Loucy (cell line): Measurements from ENCODE around the gene ADGRG2.

Experiments used
- H2AFZ ChIP-seq: fragments of 200-600 bp; sonication (generic); 2 replicates; pipeline ENCODE4 v1.6.0; 2016; ENCODE audit warnings: antibody characterized with exemption, mild to moderate bottlenecking, low read length, moderate library complexity
- H3F3A ChIP-seq: fragments of 200-600 bp; 2 replicates; pipeline ENCODE4 v1.6.0; 2016; ENCODE audit warnings: antibody characterized with exemption, low read depth, mild to moderate bottlenecking
- H3K27me3 ChIP-seq: fragments of 200-600 bp; sonication (generic); 2 replicates; pipeline ENCODE4 v1.6.1; 2014; ENCODE audit warnings: low read length, mild to moderate bottlenecking; ENCODE audit not compliant: insufficient read depth, poor library complexity, severe bottlenecking
- H3K36me3 ChIP-seq: fragments of 200-600 bp; sonication (generic); 2 replicates; pipeline ENCODE4 v1.6.1; 2016; ENCODE audit warnings: low read length; ENCODE audit not compliant: insufficient read depth
- H3K4me1 ChIP-seq: fragments of 200-600 bp; sonication (generic); 2 replicates; pipeline ENCODE4 v1.5.1; 2014; ENCODE audit warnings: low read length, mild to moderate bottlenecking; ENCODE audit not compliant: insufficient read depth, poor library complexity, severe bottlenecking
- H3K4me2 ChIP-seq: fragments of 200-600 bp; sonication (generic); 2 replicates; pipeline ENCODE4 v1.6.0; 2014; ENCODE audit warnings: antibody characterized with exemption, low read length, low read depth, mild to moderate bottlenecking; ENCODE audit not compliant: poor library complexity, severe bottlenecking
- H3K4me3 ChIP-seq: fragments of 200-600 bp; sonication (generic); 2 replicates; pipeline ENCODE4 v1.5.1; 2014; ENCODE audit warnings: low read length, mild to moderate bottlenecking, mixed read lengths; ENCODE audit not compliant: poor library complexity, severe bottlenecking
- H3K79me2 ChIP-seq: fragments of 200-600 bp; sonication (generic); 2 replicates; pipeline ENCODE4 v1.6.1; 2014; ENCODE audit warnings: low read length; ENCODE audit not compliant: insufficient read depth
- H3K9ac ChIP-seq: fragments of 200-600 bp; sonication (generic); 2 replicates; pipeline ENCODE4 v1.6.0; 2014; ENCODE audit warnings: mild to moderate bottlenecking, low read depth, low read length, moderate library complexity; ENCODE audit not compliant: poor library complexity, severe bottlenecking
- H3K9me2 ChIP-seq: fragments of 200-600 bp; sonication (generic); replicated peaks from 2 replicates; pipeline ENCODE4 v1.6.1; 2016; ENCODE audit warnings: low read depth, low read length, mixed read lengths
- H3K9me3 ChIP-seq: fragments of 200-600 bp; sonication (generic); 2 replicates; pipeline ENCODE4 v1.6.1; 2014; ENCODE audit warnings: mild to moderate bottlenecking, antibody characterized with exemption, low read length, low read depth; ENCODE audit not compliant: insufficient read depth
- H4K20me1 ChIP-seq: fragments of 200-600 bp; sonication (generic); 2 replicates; pipeline ENCODE4 v1.6.0; 2014; ENCODE audit warnings: antibody characterized with exemption, low read length, mild to moderate bottlenecking; ENCODE audit not compliant: insufficient read depth, poor library complexity, severe bottlenecking
- EZH2phosphoT487 ChIP-seq: fragments of 200-600 bp; IDR thresholded peaks from 2 replicates; pipeline ENCODE4 v1.6.1; 2018; ENCODE audit warnings: antibody characterized with exemption, mild to moderate bottlenecking, moderate library complexity, borderline replicate concordance
- TF ChIP-seq, protein P1 (sequence below): fragments of 200-600 bp; sonication (generic); conservative IDR thresholded peaks from 2 replicates; pipeline ENCODE4 v1.5.1; 2014; ENCODE audit warnings: mild to moderate bottlenecking, antibody characterized with exemption, low read length

Gene ADGRG2

DNA sequence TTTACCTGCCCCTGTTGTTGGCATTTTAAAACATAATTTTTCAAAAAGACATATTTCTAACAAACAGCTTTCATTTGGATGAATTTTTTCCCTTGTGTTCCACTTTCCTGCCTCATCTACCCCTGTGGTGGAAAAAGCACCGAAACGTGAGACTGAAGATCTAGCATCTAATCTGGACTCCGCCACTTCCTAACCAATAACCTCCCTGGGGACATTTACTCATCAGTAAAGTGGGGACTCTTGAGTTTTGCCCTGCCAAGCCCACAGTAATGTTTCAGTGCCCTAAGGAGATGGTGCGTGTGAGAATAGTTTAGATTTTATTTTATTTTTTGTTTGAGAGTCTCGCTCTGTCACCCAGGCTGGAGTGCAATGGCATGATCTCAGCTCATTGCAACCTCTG lies 56.7 kb downstream of the ADGRG2 start:
- Histone ChIP-seq H3K36me3 (no peaks in the 10 kb centered on the region), H2AFZ (no peak overlapping the region), H3K4me3 (no peak overlapping the region), H3K4me2 (no peak overlapping the region), H3K9me2 (no peaks in the 10 kb centered on the region), H3K4me1 (no peaks in the 10 kb centered on the region), H3K9ac (no peak overlapping the region), H3K9me3 (no peaks in the 10 kb centered on the region), H3K27me3 (no peaks in the 10 kb centered on the region), H4K20me1 (no peaks in the 10 kb centered on the region), H3K79me2 (no peaks in the 10 kb centered on the region), H3F3A (no peaks in the 10 kb centered on the region)
- TF ChIP-seq, protein P1, sequence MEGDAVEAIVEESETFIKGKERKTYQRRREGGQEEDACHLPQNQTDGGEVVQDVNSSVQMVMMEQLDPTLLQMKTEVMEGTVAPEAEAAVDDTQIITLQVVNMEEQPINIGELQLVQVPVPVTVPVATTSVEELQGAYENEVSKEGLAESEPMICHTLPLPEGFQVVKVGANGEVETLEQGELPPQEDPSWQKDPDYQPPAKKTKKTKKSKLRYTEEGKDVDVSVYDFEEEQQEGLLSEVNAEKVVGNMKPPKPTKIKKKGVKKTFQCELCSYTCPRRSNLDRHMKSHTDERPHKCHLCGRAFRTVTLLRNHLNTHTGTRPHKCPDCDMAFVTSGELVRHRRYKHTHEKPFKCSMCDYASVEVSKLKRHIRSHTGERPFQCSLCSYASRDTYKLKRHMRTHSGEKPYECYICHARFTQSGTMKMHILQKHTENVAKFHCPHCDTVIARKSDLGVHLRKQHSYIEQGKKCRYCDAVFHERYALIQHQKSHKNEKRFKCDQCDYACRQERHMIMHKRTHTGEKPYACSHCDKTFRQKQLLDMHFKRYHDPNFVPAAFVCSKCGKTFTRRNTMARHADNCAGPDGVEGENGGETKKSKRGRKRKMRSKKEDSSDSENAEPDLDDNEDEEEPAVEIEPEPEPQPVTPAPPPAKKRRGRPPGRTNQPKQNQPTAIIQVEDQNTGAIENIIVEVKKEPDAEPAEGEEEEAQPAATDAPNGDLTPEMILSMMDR = no peak
- no peak for TF ChIP-seq EZH2phosphoT487

DNA sequence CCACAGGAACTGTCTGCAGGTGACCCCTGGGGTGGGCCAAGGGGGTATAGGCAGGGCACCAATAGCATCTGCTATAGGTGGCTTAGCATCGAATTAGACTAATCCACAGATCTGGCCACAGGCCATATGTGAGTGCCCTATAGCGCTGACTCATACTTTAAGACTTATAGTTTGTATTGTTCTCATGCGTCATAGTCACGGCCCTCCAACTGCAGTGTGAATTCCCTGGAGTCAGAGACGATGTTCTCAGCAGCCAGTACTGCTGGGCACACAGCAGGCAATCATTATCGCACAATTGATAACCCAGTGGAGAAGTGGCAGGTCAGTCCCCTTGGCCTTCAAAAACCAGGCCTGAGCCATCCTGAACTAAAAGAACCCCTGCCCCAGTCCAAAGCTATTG lies 58.1 kb downstream of the ADGRG2 start:
- H3K9ac ChIP-seq = no peak overlapping the region
- no peaks in the 10 kb centered on the region for H3K9me3 ChIP-seq
- H3K4me3 ChIP-seq = no peak overlapping the region
- no peaks in the 10 kb centered on the region for H3F3A ChIP-seq
- H3K36me3 ChIP-seq = no peaks in the 10 kb centered on the region
- TF ChIP-seq EZH2phosphoT487 = no peak
- TF ChIP-seq, protein P1 = no peak
- H3K9me2 ChIP-seq = no peaks in the 10 kb centered on the region
- H3K27me3 ChIP-seq = no peaks in the 10 kb centered on the region
- H3K4me2 ChIP-seq = no peak overlapping the region
- H3K79me2 ChIP-seq = no peaks in the 10 kb centered on the region
- no peak overlapping the region for H2AFZ ChIP-seq
- no peaks in the 10 kb centered on the region for H4K20me1 ChIP-seq
- H3K4me1 ChIP-seq = no peaks in the 10 kb centered on the region

- Histone ChIP-seq H3F3A (no peaks in the 10 kb centered on the region), H3K9me2 (no peaks in the 10 kb centered on the region), H3K4me1 (no peaks in the 10 kb centered on the region), H4K20me1 (no peaks in the 10 kb centered on the region), H3K9ac (no peak overlapping the region), H3K4me2 (no peak overlapping the region), H3K27me3 (no peaks in the 10 kb centered on the region), H3K36me3 (no peaks in the 10 kb centered on the region), H3K9me3 (no peaks in the 10 kb centered on the region), H3K79me2 (no peaks in the 10 kb centered on the region), H3K4me3 (no peak overlapping the region), H2AFZ (no peak overlapping the region)
- TF ChIP-seq, protein P1 = no peak
- TF ChIP-seq EZH2phosphoT487 = no peak
These were observed 59.2 kb downstream of the ADGRG2 start for GRCh38 chrX:19063030-19063429.
